ENCODE data around the gene DRP2.

GRCh38 chrX:101220662-101221260, 1.2 kb downstream of the DRP2 start:
- TF ChIP-seq EZH2 (IDR thresholded peaks at IDR 0.05) = no peak
- no peak for TF ChIP-seq CTCF (IDR thresholded peaks at IDR 0.05 in 2 of 3, conservative IDR thresholded peaks at IDR 0.05 in 1 of 3; ENCODE audit: borderline replicate concordance in 1 of 3, insufficient read depth in 1 of 3, low read depth in 2 of 3, low read length in 2 of 3)
- no peak for TF ChIP-seq SIN3A (IDR thresholded peaks at IDR 0.05; ENCODE audit: low read depth)
- no peak for TF ChIP-seq TCF7L2 (IDR thresholded peaks at IDR 0.05; ENCODE audit: borderline replicate concordance, extremely low read depth, insufficient read depth, insufficient read length)
- no peak for TF ChIP-seq POLR2AphosphoS5 (IDR thresholded peaks at IDR 0.05; ENCODE audit: low read depth, low read length)
